ENCODE measurements around the gene DAB2. TPM values are rescaled to one million over a fixed set of nuclear protein-coding genes. Genes with fewer than 3 reads are reported as not detected.
"Not testable (repeated sequence)": the region's sequence is repeated elsewhere in the genome, so short reads cannot be mapped to it uniquely, and the experiment has no call there.

The DAB2 gene
- total RNA-seq, 2 donors from 2014 or later, result 4.0 to 8.5 TPM

- H3K27ac Mint-ChIP-seq, result peak overlapping the region in 1 of 2 donors; percentile 39
- not testable (repeated sequence) for H3K9me3 Mint-ChIP-seq; DNase-seq (ENCODE audit: low spot score); ATAC-seq; H3K4me3 Mint-ChIP-seq; H3K36me3 Mint-ChIP-seq; H3K27me3 Mint-ChIP-seq
- H3K4me1 Mint-ChIP-seq (ENCODE audit: low read depth in 2 of 2), result peaks cover 28 to 38% of the 10 kb centered on the region in 2 donors
These were observed 21.0 kb downstream of the DAB2 start for GRCh38 chr5:39403761-39404160.

DNA sequence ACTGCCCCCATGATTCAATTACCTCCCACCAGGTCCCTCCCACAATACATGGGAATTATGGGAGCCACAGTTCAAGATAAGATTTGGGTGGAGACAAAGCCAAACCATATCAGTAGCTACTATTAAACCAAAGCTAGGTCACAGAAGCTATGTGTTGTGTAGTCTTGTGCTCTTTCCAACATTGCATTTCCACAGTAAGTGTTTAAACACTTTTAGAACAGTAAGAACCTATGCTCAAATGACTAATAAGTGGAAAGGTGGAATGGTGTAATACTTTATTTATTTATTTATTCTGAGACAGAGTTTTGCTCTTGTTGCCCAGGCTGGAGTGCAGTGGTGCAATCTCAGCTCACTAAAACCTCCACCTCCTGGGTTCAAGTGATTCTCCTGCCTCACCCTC, 22.6 kb downstream of the DAB2 start:
- Mint-ChIP-seq H3K4me1 (ENCODE audit: low read depth in 2 of 2) (peaks cover 44 to 49% of the 10 kb centered on the region in 2 donors), H3K27ac (peak overlapping the region in 1 of 2 donors; percentile 99)
- not testable (repeated sequence) for DNase-seq (ENCODE audit: low spot score); H3K27me3 Mint-ChIP-seq; H3K36me3 Mint-ChIP-seq; H3K4me3 Mint-ChIP-seq; H3K9me3 Mint-ChIP-seq; ATAC-seq

DNA sequence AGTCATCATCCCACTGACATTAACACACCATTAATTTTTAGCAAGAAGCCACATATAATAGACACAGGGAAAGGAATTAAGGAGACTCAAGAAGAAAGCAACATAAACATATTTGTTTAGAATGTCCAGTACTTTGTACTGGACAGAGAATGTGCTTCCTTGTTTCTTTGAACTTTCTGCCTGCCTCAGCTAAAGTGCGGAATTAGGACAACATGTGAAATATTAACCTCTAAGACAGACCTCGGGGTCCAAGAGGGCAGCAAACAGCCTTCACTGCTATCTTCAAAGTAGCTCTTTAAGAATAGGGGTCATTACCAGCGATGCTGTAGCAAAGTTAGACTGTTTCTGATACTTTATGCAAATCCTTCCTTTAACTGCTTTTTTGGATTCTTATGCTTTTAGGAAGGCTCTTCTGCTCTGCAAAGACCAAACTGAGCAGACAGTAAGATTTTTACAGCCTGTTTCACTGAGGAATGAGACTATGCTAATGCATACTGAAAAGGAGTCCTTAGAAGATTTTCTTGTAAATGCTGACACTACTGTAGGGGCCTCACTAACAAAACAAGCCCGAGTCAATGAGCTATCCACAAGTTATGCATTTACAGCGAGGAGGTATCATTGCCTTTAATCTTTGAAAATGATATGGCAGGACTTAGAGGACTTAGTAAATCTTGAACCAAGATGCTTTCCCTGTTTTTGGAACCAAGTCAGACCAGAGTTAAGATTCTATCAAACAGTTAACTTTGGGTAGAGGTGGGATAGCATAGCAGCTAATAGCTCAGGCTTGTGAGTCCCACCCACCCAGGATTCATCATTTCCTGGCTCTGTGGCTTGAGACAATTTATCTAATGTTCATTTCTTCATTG, 23.8 kb downstream of the DAB2 start:
- no peak for ATAC-seq
- H3K4me3 Mint-ChIP-seq, result peak overlapping the region; percentile 45
- H3K27me3 Mint-ChIP-seq, result no peaks in the 10 kb centered on the region
- H3K4me1 Mint-ChIP-seq (ENCODE audit: low read depth in 2 of 2), result peaks cover 44 to 50% of the 10 kb centered on the region in 2 donors
- no peaks in the 10 kb centered on the region for H3K9me3 Mint-ChIP-seq
- H3K36me3 Mint-ChIP-seq, result no peaks in the 10 kb centered on the region
- DNase-seq (ENCODE audit: low spot score), result no peak
- H3K27ac Mint-ChIP-seq, result peak overlapping the region; percentile 75 to 99

GRCh38 chr5:39399135-39400036, 25.4 kb downstream of the DAB2 start:
- no peak for DNase-seq (ENCODE audit: low spot score)
- ATAC-seq, result peak; percentile 76 to 82

GRCh38 chr5:39396843-39397242, 27.9 kb downstream of the DAB2 start:
- peak overlapping the region in 1 of 2 donors; percentile 99 for H3K27ac Mint-ChIP-seq
- ATAC-seq, result no peak
- H3K27me3 Mint-ChIP-seq, result no peaks in the 10 kb centered on the region
- DNase-seq (ENCODE audit: low spot score), result no peak
- H3K9me3 Mint-ChIP-seq, result no peaks in the 10 kb centered on the region
- H3K36me3 Mint-ChIP-seq, result no peaks in the 10 kb centered on the region
- H3K4me1 Mint-ChIP-seq (ENCODE audit: low read depth in 2 of 2), result peaks cover 38 to 39% of the 10 kb centered on the region in 2 donors
- no peak overlapping the region for H3K4me3 Mint-ChIP-seq

More at GRCh38 chr5:39399135-39400036, 25.4 kb downstream of the DAB2 start:
- Mint-ChIP-seq H3K36me3 (no peaks in the 10 kb centered on the region), H3K27me3 (no peaks in the 10 kb centered on the region), H3K4me3 (peak overlapping the region; percentile 69), H3K27ac (peak overlapping the region; percentile 75 to 99), H3K9me3 (no peaks in the 10 kb centered on the region), H3K4me1 (ENCODE audit: low read depth in 2 of 2) (peaks cover 39 to 40% of the 10 kb centered on the region in 2 donors)

- ATAC-seq, result no peak
- Mint-ChIP-seq H3K27me3 (no peaks in the 10 kb centered on the region), H3K9me3 (no peaks in the 10 kb centered on the region), H3K36me3 (peaks cover 4% of the 10 kb centered on the region), H3K4me3 (no peak overlapping the region), H3K4me1 (ENCODE audit: low read depth in 2 of 2) (peaks cover 30 to 32% of the 10 kb centered on the region in 2 donors), H3K27ac (no peak overlapping the region)
- DNase-seq (ENCODE audit: low spot score), result no peak
These were observed 29.3 kb downstream of the DAB2 start for GRCh38 chr5:39395521-39395920.

- Mint-ChIP-seq H3K9me3 (no peaks in the 10 kb centered on the region), H3K4me1 (ENCODE audit: low read depth in 2 of 2) (peaks cover 26 to 28% of the 10 kb centered on the region in 2 donors), H3K36me3 (peaks cover 4% of the 10 kb centered on the region), H3K27ac (no peak overlapping the region), H3K4me3 (no peak overlapping the region), H3K27me3 (no peaks in the 10 kb centered on the region)
- DNase-seq (ENCODE audit: low spot score) (no peak), ATAC-seq (no peak)
These were observed 29.8 kb downstream of the DAB2 start for GRCh38 chr5:39394946-39395345.

DNA sequence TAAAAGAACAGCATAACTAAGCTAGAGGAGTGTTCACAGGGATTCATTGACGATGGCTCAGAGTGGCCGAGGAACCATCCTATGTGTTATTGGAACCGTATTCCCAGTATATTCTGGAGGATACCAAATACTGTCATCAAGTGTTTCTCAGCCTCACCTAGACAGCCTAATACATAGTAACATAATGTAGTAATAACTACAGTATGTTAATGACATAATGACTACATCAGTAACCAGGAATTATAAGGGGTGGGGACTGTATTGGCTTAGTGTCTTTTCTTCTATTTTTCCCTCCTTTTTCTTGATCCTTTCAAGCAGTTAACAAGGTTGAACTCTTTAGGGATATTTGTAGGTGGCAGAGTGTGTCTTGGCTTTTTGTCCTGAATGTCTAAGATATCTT, 33.8 kb downstream of the DAB2 start:
- ATAC-seq (no peak), DNase-seq (ENCODE audit: low spot score) (no peak)
- Mint-ChIP-seq H3K36me3 (peaks cover 4% of the 10 kb centered on the region), H3K9me3 (no peaks in the 10 kb centered on the region), H3K27me3 (no peaks in the 10 kb centered on the region), H3K27ac (no peak overlapping the region), H3K4me3 (no peak overlapping the region), H3K4me1 (ENCODE audit: low read depth in 2 of 2) (no peaks in the 10 kb centered on the region)

GRCh38 chr5:39387293-39387692, 37.5 kb downstream of the DAB2 start:
- Mint-ChIP-seq H3K9me3 (no peaks in the 10 kb centered on the region), H3K27ac (no peak overlapping the region), H3K27me3 (no peaks in the 10 kb centered on the region), H3K4me1 (ENCODE audit: low read depth in 2 of 2) (peaks cover 0 to 5% of the 10 kb centered on the region in 2 donors), H3K36me3 (peaks cover 4% of the 10 kb centered on the region), H3K4me3 (no peak overlapping the region)
- DNase-seq (ENCODE audit: low spot score), result no peak
- no peak for ATAC-seq

DNA sequence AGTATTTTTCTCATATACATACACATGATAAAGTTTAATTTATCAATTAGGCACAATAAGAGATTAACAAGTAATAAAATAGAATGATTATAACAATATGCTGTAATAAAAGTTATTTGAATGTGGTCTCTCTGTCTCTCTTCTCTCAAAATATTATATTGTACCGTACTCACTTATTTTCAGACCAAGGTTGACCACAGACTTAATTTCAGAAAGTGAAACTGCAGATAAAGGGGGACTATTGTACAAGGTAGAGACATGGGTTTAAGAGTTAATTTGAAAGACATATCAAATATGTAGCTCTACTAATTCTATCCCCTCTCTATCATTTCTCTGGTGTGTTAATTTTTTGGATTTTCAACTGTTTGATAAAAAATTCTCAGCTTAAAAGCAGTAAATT, 40.5 kb downstream of the DAB2 start:
- DNase-seq (ENCODE audit: low spot score), result no peak
- peaks cover 0 to 5% of the 10 kb centered on the region in 2 donors for H3K4me1 Mint-ChIP-seq (ENCODE audit: low read depth in 2 of 2)
- no peaks in the 10 kb centered on the region for H3K27me3 Mint-ChIP-seq
- H3K9me3 Mint-ChIP-seq, result no peaks in the 10 kb centered on the region
- ATAC-seq, result no peak
- H3K27ac Mint-ChIP-seq, result peak overlapping the region in 1 of 2 donors; percentile 29
- no peak overlapping the region for H3K4me3 Mint-ChIP-seq
- no peaks in the 10 kb centered on the region for H3K36me3 Mint-ChIP-seq

- DNase-seq (ENCODE audit: low spot score) (no peak), ATAC-seq (no peak)
- Mint-ChIP-seq H3K9me3 (no peaks in the 10 kb centered on the region), H3K4me3 (no peak overlapping the region), H3K36me3 (no peaks in the 10 kb centered on the region), H3K27me3 (no peaks in the 10 kb centered on the region), H3K27ac (peak overlapping the region in 1 of 2 donors; percentile 1), H3K4me1 (ENCODE audit: low read depth in 2 of 2) (peaks cover 0 to 5% of the 10 kb centered on the region in 2 donors)
These were observed 43.4 kb downstream of the DAB2 start for GRCh38 chr5:39381376-39381775.

DNA sequence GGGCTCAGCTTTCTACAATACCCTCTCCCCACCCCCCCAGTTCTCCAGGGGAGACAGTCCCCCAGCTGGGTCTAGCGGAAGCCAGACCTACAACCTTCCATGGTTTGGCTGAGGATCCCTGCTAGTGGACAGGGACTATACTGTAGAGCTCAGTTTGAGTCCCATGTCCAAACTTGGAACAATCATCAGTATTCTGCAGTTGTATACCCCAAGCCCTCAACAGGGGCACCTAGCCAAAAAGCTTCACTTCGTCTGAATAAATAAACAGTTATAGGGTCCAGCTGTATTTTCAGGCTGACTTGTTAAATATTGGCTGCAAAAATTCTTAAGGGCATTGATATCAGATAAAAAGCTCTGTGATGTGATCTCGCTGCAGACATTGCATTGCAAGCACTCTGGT, 45.1 kb downstream of the DAB2 start:
- H3K27ac Mint-ChIP-seq, result no peak overlapping the region
- H3K4me1 Mint-ChIP-seq (ENCODE audit: low read depth in 2 of 2), result peaks cover 0 to 5% of the 10 kb centered on the region in 2 donors
- no peaks in the 10 kb centered on the region for H3K9me3 Mint-ChIP-seq
- H3K4me3 Mint-ChIP-seq, result no peak overlapping the region
- no peaks in the 10 kb centered on the region for H3K36me3 Mint-ChIP-seq
- ATAC-seq (no peak), DNase-seq (ENCODE audit: low spot score) (no peak)
- no peaks in the 10 kb centered on the region for H3K27me3 Mint-ChIP-seq

- Mint-ChIP-seq H3K4me3 (no peak overlapping the region), H3K27ac (no peak overlapping the region), H3K9me3 (no peaks in the 10 kb centered on the region), H3K27me3 (no peaks in the 10 kb centered on the region), H3K36me3 (no peaks in the 10 kb centered on the region), H3K4me1 (ENCODE audit: low read depth in 2 of 2) (no peaks in the 10 kb centered on the region)
- ATAC-seq (no peak), DNase-seq (ENCODE audit: low spot score) (no peak)
These were observed 47.2 kb downstream of the DAB2 start for GRCh38 chr5:39377613-39378012.

DNA sequence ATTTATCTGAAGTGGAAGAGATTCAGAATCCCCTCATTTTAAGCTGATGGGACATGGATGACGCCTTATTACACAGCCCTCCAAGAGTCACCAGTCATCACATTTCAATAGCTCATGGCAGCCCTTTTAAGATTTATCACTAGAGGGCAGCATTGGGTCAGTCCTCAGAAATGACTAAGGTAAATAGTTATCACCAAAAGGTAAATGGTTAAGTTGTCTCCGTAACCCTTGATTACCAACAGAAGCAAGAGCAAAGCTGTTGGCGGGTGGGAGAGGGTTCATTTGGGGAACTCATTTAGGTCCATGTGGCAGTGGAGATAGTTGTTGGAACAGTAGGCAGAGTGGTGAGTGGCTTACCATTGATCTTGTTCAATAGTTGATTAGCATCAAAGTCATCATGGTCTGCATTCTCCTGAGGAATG, 48.5 kb downstream of the DAB2 start:
- H3K27ac Mint-ChIP-seq, result no peak overlapping the region
- no peaks in the 10 kb centered on the region for H3K27me3 Mint-ChIP-seq
- peak; percentile 63 to 76 for ATAC-seq
- DNase-seq (ENCODE audit: low spot score), result peak; percentile 68
- H3K9me3 Mint-ChIP-seq, result no peaks in the 10 kb centered on the region
- H3K4me3 Mint-ChIP-seq, result no peak overlapping the region
- H3K4me1 Mint-ChIP-seq (ENCODE audit: low read depth in 2 of 2), result peaks cover under 1 to 4% of the 10 kb centered on the region in 2 donors
- H3K36me3 Mint-ChIP-seq, result no peaks in the 10 kb centered on the region
